GM18505 (cell line): ENCODE data around the gene GNL1.
A peak's percentile ranks its signal among the peaks of the same experiment; 100 is the strongest.
"Not testable (repeated sequence)": the region's sequence is repeated elsewhere in the genome, so short reads cannot be mapped to it uniquely, and the experiment has no call there.

ENCODE experiments used
- ATAC-seq: cut with Tn5 transposase; IDR thresholded peaks from one replicate; pipeline ENCODE4 v1.9.1; 2021; ENCODE audit not compliant: unreplicated experiment
- POLR2A ChIP-seq: IDR thresholded peaks from 4 replicates; pipeline ENCODE4 v1.6.1; 2011; ENCODE audit warnings: borderline replicate concordance; ENCODE audit not compliant: insufficient read depth, insufficient read length; ENCODE audit errors: extremely low read depth

Gene GNL1

DNA sequence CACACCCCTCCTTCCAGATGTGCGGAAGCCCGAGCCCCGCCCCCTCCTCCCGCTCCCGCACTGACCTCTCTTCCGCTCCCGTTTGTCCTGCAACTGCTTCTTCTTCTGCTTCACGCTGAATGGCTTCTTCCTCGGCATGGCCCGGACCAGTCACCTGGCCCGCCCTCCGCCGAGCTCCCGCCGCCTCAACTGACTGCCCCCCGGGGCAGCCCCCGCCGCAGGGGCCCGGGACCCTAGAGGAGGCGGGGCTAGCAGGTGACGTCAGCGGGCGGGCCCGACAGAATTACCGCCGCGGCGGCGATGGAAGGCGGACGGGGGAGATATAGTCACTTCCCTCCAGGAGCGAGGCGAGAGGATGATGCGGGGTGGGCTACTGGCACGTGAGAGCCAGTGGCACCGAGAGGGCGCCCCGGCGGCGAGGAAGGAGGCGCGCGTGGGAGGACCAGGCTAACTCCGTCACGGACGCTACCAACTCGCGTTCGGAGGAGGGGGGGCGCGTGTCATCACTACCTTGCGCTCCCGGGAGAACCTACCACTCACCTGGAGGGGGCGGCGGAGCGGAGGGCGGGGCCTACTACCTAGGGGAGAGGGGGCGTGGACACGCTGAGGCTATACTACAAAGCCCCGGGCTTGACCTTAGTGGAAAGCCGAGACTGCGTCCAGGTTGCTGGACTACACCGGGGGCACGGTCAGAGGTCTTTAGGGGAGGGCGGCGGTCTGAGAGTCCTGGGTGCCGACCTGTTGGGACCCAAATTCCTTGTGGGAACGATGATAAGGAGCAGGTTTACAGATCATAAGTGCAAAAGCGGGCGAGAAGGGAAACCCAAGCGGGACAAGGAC lies at the start of gene GNL1:
GNL1 (minus strand) TSS at position 424 of the 840 bp plus-strand sequence; CDS start at position 138, 286 bp downstream.
- TF ChIP-seq POLR2A = peak; percentile 32
- ATAC-seq = peak; percentile 75

DNA sequence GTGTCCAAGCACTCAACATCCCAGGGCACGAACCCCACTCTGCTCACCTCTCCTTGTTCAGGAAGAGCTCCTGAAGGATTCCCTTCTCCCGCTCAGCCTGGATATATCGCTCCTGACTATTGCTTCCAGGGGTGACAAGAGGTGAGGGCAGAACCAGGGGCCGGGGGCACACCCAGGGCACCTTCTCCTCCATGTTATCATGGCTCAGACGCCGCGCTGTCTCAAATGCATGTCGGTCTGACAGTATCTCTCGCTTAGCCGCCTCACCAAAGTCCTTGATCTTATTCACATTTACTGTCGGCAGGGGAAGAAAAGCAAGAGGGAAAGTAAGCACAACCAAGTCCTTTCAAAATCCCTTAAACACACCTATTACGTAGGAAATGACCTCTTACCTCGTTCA lies 47.7 kb upstream of the GNL1 start:
- no peak for TF ChIP-seq POLR2A
- no peak for ATAC-seq

- no peak for ATAC-seq
- TF ChIP-seq POLR2A = peak; percentile 20
These were observed 45.7 kb upstream of the GNL1 start for GRCh38 chr6:30601815-30602641.

- no peak for TF ChIP-seq POLR2A
- ATAC-seq = no peak
These were observed 45.1 kb upstream of the GNL1 start for GRCh38 chr6:30601436-30601814.

- ATAC-seq = no peak
- TF ChIP-seq POLR2A = no peak
These were observed 44.2 kb upstream of the GNL1 start for GRCh38 chr6:30600451-30600961.

DNA sequence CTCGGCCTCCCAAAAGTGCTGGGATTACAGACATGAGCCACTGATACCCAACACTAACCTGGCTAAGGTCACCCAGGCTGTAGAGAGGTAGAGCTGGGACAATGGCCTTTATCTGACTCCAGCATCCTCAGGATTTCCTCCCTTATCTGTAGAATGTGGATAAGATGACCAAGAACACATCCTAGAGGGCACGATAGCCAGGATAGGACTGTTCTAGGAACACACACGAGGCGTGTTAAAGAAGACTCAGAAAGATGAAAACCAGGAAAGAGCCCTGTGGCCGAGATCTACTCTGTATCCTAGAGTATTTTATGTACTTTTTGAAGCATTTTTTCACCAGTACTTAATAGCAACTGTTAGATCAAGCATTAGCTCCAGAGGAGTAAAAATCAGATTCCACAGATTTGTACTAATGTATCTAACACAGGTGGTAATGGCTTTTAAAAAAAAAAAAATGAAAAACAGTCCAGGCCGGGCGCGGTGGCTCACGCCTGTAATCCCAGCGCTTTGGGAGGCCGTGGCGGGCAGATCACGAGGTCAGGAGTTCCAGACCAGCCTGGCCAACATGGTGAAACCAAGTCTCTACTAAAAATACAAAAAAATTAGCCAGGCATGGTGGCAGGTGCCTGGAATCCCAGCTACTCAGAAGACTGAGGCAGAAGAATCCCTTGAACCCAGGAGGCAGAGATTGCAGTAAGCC lies 43.5 kb upstream of the GNL1 start:
- no peak for ATAC-seq
- no peak for TF ChIP-seq POLR2A

- peak; percentile 13 for TF ChIP-seq POLR2A
- no peak for ATAC-seq
These were observed 42.8 kb upstream of the GNL1 start for GRCh38 chr6:30598912-30599624.

DNA sequence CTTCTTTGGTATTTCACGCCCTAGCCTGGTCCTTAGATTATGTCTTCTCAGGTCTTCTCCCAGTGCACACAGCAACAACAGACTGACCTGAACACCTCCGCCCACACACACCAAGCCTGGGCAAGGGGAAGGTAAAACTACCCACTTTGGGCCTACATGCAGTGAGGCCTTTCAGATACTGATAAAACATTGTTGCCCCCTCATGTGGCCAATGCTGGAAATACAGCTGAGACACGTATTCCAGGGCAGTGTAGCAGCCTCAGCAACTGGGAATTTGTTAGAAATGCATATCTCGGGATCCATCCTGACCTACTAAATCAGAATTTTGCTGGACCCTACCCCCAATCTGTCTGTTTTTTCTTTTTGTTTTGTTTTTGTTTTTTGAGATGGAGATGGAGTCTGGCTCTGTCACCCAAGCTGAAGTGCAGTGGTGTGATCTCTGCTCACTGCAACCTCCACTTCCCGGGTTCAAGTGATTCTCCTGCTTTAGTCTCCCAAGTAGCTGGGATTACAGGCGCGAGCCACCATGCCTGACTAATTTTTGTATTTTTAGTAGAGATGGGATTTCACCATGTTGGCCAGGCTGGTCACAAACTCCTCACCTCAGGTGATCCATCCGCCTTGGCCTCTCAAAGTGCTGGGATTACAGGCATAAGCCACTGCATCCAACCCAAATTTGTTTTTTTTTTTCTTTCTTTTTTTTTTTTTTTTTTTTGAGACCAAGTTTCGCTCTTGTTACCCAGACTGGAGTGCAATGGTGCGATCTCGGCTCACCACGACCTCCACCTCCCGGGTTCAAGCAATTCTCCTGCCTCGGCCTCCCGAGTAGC lies 41.2 kb upstream of the GNL1 start:
- peak; percentile 11 for TF ChIP-seq POLR2A
- ATAC-seq = not testable (repeated sequence)

DNA sequence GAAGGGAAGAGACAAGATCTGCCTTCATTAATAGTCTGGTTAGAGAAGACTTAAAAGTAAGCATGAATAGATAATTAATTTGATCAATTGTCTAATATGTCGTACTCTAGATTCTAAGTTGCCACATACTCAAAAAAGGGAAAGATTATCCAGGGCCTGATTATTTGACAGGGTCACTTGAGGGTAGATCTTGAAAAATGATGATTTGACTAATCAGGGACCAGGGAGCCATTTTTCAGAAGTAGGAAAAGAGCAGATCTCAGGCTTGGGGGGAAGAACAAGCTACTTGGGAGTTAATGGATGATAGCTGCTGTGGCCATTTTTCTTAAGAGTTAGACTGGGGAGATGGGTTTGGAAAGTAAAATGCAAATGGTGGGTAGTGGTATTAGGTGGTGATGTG lies 36.0 kb upstream of the GNL1 start:
- TF ChIP-seq POLR2A = no peak

GRCh38 chr6:30591008-30591407 lies 34.7 kb upstream of the GNL1 start:
- ATAC-seq = no peak
- TF ChIP-seq POLR2A = no peak

More for the DNA sequence above, 36.0 kb upstream of the GNL1 start:
- no peak for ATAC-seq

DNA sequence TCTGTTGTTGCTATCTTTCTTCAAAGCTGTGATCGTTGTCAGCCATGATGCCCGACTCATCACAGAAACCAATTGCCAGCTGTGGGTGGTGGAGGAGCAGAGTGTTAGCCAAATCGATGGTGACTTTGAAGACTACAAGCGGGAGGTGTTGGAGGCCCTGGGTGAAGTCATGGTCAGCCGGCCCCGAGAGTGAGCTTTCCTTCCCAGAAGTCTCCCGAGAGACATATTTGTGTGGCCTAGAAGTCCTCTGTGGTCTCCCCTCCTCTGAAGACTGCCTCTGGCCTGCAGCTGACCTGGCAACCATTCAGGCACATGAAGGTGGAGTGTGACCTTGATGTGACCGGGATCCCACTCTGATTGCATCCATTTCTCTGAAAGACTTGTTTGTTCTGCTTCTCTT lies 34.2 kb upstream of the GNL1 start:
- no peak for ATAC-seq
- TF ChIP-seq POLR2A = no peak
